HTERT RPE-1 (cell line): ENCODE results near the gene CFAP61.

ENCODE experiments used
- in situ Hi-C: fragments of 300-500 bp; cut with MboI; formaldehyde crosslinking; loops from 4 replicates; pipeline ENCODE4 v1.14.3; 2020; ENCODE audit warnings: low sequenced_read_pairs

The CFAP61 gene

GRCh38 chr20:20266552-20266951 is 214.2 kb downstream of the CFAP61 start:
- in situ Hi-C loops: no loop called here

- in situ Hi-C loops: no loop called here
Observed at GRCh38 chr20:20267685-20268370, 215.5 kb downstream of the CFAP61 start.

GRCh38 chr20:20271271-20271670 is 218.9 kb downstream of the CFAP61 start:
- in situ Hi-C loops: no loop called here

- in situ Hi-C loops: no loop called here
Observed at GRCh38 chr20:20272686-20273085, 220.4 kb downstream of the CFAP61 start.

- in situ Hi-C loops: no loop called here
Observed at GRCh38 chr20:20273286-20273685, 221.0 kb downstream of the CFAP61 start.

- in situ Hi-C loops: no loop called here
Observed at GRCh38 chr20:20274821-20275220, 222.5 kb downstream of the CFAP61 start.

GRCh38 chr20:20275636-20276035 is 223.3 kb downstream of the CFAP61 start:
- in situ Hi-C loops: no loop called here

- in situ Hi-C loops: no loop called here
Observed at GRCh38 chr20:20276811-20277530, 224.6 kb downstream of the CFAP61 start.

GRCh38 chr20:20277894-20278335 is 225.6 kb downstream of the CFAP61 start:
- in situ Hi-C loops: no loop called here

- in situ Hi-C loops: no loop called here
Observed at GRCh38 chr20:20286061-20286460, 233.7 kb downstream of the CFAP61 start.

- in situ Hi-C loops: no loop called here
Observed at GRCh38 chr20:20289331-20289730, 237.0 kb downstream of the CFAP61 start.

GRCh38 chr20:20292472-20292871 is 240.1 kb downstream of the CFAP61 start:
- in situ Hi-C loops: no loop called here

- in situ Hi-C loops: no loop called here
Observed at GRCh38 chr20:20293141-20293540, 240.8 kb downstream of the CFAP61 start.

- in situ Hi-C loops: no loop called here
Observed at GRCh38 chr20:20293691-20294385, 241.5 kb downstream of the CFAP61 start.

- in situ Hi-C loops: no loop called here
Observed at GRCh38 chr20:20295621-20296498, 243.5 kb downstream of the CFAP61 start.

- in situ Hi-C loops: no loop called here
Observed at GRCh38 chr20:20297181-20297580, 244.8 kb downstream of the CFAP61 start.

GRCh38 chr20:20297752-20298151 is 245.4 kb downstream of the CFAP61 start:
- in situ Hi-C loops: no loop called here

- in situ Hi-C loops: no loop called here
Observed at GRCh38 chr20:20299904-20300303, 247.6 kb downstream of the CFAP61 start.

- in situ Hi-C loops: no loop called here
Observed at GRCh38 chr20:20303320-20303719, 251.0 kb downstream of the CFAP61 start.

GRCh38 chr20:20303742-20304141 is 251.4 kb downstream of the CFAP61 start:
- in situ Hi-C loops: no loop called here

- in situ Hi-C loops: no loop called here
Observed at GRCh38 chr20:20304942-20305341, 252.6 kb downstream of the CFAP61 start.
